22Rv1 (cell line): ENCODE measurements around the gene ADGRG6.
"Not testable (repeated sequence)": the region's sequence is repeated elsewhere in the genome, so short reads cannot be mapped to it uniquely, and the experiment has no call there.

Experiments
- H3K27ac ChIP-seq: fragments of 450-650 bp; 2 replicates; pipeline ENCODE4 v1.5.1; 2017
- CTCF ChIP-seq: fragments of 450-650 bp; IDR thresholded peaks from 2 replicates; pipeline ENCODE4 v1.5.1; 2017; ENCODE audit warnings: mild to moderate bottlenecking
- ZFX ChIP-seq: fragments of 450-650 bp; IDR thresholded peaks from 2 replicates; pipeline ENCODE4 v1.6.1; 2017; ENCODE audit warnings: antibody characterized with exemption, borderline replicate concordance

Gene ADGRG6

GRCh38 chr6:142280265-142280664 is 21.5 kb upstream of the ADGRG6 start:
- no peak overlapping the region for H3K27ac ChIP-seq
- TF ChIP-seq CTCF: no peak
- TF ChIP-seq ZFX: no peak

- no peak for TF ChIP-seq CTCF
- no peak for TF ChIP-seq ZFX
- H3K27ac ChIP-seq: no peak overlapping the region
Measured at GRCh38 chr6:142280927-142281326, 20.9 kb upstream of the ADGRG6 start.

- not testable (repeated sequence) for H3K27ac ChIP-seq
Measured at GRCh38 chr6:142283138-142283537, 18.7 kb upstream of the ADGRG6 start.

GRCh38 chr6:142284419-142284818 is 17.4 kb upstream of the ADGRG6 start:
- TF ChIP-seq CTCF (no peak), ZFX (no peak)
- peak overlapping the region; percentile 90 for H3K27ac ChIP-seq

GRCh38 chr6:142285235-142286087 is 16.3 kb upstream of the ADGRG6 start:
- TF ChIP-seq ZFX (no peak), CTCF (no peak)
- H3K27ac ChIP-seq: peak overlapping the region; percentile 90

GRCh38 chr6:142286088-142286409 is 15.8 kb upstream of the ADGRG6 start:
- H3K27ac ChIP-seq: peak overlapping the region; percentile 90
- TF ChIP-seq CTCF: no peak
- no peak for TF ChIP-seq ZFX

GRCh38 chr6:142289687-142290086 is 12.1 kb upstream of the ADGRG6 start:
- no peak for TF ChIP-seq ZFX
- no peak for TF ChIP-seq CTCF
- H3K27ac ChIP-seq: no peak overlapping the region

GRCh38 chr6:142290851-142291250 is 11.0 kb upstream of the ADGRG6 start:
- TF ChIP-seq ZFX (no peak), CTCF (no peak)

More at GRCh38 chr6:142290851-142291250, 11.0 kb upstream of the ADGRG6 start:
- H3K27ac ChIP-seq: no peak overlapping the region
